VCaP (cell line): ENCODE measurements around the gene TRIM32.

ENCODE experiments used
- H3K27ac ChIP-seq: fragments of 450-650 bp; 2 replicates; pipeline ENCODE4 v1.5.1; 2017
- TF ChIP-seq, protein P1 (sequence below): fragments of 450-650 bp; conservative IDR thresholded peaks from 2 replicates; pipeline ENCODE4 v1.5.1; 2017; ENCODE audit warnings: mild to moderate bottlenecking, moderate library complexity

Gene TRIM32

GRCh38 chr9:116647515-116647809 lies 39.6 kb upstream of the TRIM32 start:
- TF ChIP-seq, protein P1, sequence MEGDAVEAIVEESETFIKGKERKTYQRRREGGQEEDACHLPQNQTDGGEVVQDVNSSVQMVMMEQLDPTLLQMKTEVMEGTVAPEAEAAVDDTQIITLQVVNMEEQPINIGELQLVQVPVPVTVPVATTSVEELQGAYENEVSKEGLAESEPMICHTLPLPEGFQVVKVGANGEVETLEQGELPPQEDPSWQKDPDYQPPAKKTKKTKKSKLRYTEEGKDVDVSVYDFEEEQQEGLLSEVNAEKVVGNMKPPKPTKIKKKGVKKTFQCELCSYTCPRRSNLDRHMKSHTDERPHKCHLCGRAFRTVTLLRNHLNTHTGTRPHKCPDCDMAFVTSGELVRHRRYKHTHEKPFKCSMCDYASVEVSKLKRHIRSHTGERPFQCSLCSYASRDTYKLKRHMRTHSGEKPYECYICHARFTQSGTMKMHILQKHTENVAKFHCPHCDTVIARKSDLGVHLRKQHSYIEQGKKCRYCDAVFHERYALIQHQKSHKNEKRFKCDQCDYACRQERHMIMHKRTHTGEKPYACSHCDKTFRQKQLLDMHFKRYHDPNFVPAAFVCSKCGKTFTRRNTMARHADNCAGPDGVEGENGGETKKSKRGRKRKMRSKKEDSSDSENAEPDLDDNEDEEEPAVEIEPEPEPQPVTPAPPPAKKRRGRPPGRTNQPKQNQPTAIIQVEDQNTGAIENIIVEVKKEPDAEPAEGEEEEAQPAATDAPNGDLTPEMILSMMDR = peak; percentile 57
- no peak overlapping the region for H3K27ac ChIP-seq

DNA sequence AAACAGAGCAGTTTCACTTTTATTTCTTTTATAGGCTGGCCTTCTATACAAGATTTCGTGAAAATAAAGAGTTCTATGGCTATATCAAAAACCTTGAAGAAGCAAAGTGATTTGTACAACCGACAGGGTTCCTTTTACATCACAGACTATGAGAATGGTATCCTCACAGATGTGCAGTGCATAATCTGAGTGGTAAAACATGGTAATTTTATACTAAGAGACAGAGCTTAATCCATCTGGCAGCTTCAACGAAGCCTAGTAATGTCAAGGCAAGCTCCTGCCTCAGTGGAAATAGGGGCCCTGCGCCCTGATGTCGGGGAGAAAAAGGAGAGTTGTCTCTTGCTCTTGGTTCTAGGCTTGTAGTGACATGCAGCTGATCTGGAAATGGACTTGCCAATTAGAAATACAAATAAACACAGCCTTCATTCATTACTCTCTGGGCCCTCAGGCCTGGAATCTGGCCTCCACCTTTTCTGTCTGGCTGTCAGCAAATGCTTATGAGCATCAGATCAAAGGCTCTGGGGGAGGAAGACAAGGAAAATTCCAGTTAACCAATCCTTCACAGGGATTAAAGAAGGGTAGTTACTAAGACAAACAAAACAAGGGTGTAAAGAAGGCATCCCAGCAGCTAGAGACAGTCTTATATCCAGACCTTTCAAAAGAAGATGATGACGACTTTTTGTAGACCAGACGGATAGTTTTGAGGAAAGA lies 33.6 kb upstream of the TRIM32 start:
- TF ChIP-seq, protein P1 = no peak
- H3K27ac ChIP-seq = no peak overlapping the region

DNA sequence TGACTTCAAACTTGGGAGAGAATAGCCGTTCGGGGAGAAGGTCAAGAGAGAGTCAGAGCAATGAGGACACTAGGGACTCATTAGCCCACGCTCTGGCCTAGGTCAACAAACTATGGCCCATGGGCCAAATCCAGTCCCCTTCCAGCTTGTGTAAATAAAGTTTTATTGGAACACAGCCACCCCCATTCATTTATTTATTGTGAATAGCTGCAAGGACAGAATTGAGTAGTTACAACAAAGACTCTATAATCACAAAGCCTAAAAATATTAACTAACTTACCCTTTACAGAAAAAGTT lies 33.1 kb upstream of the TRIM32 start:
- TF ChIP-seq, protein P1 = no peak
- no peak overlapping the region for H3K27ac ChIP-seq

GRCh38 chr9:116656501-116656971 lies 30.6 kb upstream of the TRIM32 start:
- TF ChIP-seq, protein P1 = no peak
- no peak overlapping the region for H3K27ac ChIP-seq

DNA sequence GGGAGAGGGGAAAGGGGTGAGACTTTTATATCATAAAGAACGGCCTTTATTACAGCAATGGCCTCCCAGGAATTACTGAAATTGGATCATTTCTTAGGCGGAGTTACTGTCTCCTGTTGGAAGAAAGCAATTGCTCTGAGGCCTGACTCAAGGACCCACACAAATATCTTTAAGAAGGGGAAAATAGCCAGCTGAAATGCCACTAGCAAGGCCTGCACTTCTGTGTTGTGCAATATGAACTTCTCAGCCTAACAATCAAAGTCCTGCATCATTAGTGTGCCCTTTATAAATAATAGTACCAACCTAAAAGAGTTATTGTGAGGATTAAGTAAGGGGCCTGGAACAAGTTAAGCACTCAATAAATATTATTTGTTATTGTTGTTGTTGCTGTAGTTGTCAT lies 30.1 kb upstream of the TRIM32 start:
- TF ChIP-seq, protein P1 = no peak
- H3K27ac ChIP-seq = no peak overlapping the region

DNA sequence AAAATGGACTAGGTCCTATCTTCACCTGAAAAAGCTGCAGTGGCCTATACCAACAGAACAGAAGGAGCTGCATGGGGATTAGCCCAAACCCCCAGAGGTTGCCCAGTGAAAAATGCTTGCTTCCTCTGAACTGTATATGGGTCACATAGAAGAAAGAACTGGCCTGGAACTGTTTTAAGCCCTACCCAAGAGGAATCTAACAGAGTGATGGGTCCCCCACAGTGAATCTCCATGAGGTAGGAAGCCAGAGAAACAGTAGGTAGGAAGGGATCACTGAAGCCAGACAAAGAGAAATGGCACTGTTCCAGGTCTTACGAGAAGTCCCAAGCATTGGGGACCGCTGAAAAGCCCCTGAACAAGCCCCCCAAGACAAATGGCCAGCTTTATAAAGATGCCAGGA lies 28.8 kb upstream of the TRIM32 start:
- TF ChIP-seq, protein P1 = no peak

GRCh38 chr9:116661037-116661954 lies 25.8 kb upstream of the TRIM32 start:
- no peak overlapping the region for H3K27ac ChIP-seq
- TF ChIP-seq, protein P1 = peak; percentile 89

More for the DNA sequence above, 28.8 kb upstream of the TRIM32 start:
- no peak overlapping the region for H3K27ac ChIP-seq
